Panc1 (cell line): ENCODE measurements around the gene CDKL1.

Source experiments
- CTCF ChIP-seq: fragments of 450-650 bp; IDR thresholded peaks from 2 replicates; pipeline ENCODE4 v1.5.1; 2017; ENCODE audit warnings: mild to moderate bottlenecking
- POLR2AphosphoS5 ChIP-seq: IDR thresholded peaks from 2 replicates; pipeline ENCODE4 v1.6.1; 2012; ENCODE audit warnings: mild to moderate bottlenecking, low read depth, low read length, moderate library complexity
- REST ChIP-seq, 2 experiments: IDR thresholded peaks; 2 replicates each; pipeline ENCODE4 v1.6.1; 2011 to 2012; ENCODE audit warnings: low read depth in 2 of 2, control low read depth in 1 of 2, low read length in 1 of 2, mild to moderate bottlenecking in 1 of 2, moderate library complexity in 1 of 2; ENCODE audit not compliant: insufficient read depth in 1 of 2
- SIN3A ChIP-seq: IDR thresholded peaks from 2 replicates; pipeline ENCODE4 v1.6.1; 2012; ENCODE audit warnings: low read depth, mild to moderate bottlenecking, low read length, moderate library complexity, borderline replicate concordance; ENCODE audit not compliant: insufficient read depth
- TCF7L2 ChIP-seq: IDR thresholded peaks from 2 replicates; pipeline ENCODE4 v1.6.1; 2011; ENCODE audit warnings: mild to moderate bottlenecking, low read depth, low read length, inconsistent platforms

- no peak for TF ChIP-seq CTCF
- TF ChIP-seq POLR2AphosphoS5: no peak
- TF ChIP-seq REST (IDR thresholded peaks at IDR 0.05; ENCODE audit: insufficient read depth in 1 of 2, low read depth in 2 of 2, low read length in 1 of 2): no peak
- no peak for TF ChIP-seq SIN3A
- no peak for TF ChIP-seq TCF7L2
These were observed 28.4 kb upstream of the CDKL1 start for GRCh38 chr14:50425105-50425504.
